AG09309 (cell line): Measurements from ENCODE around the gene SPATC1L.

Source experiments
- DNase-seq: peaks from one replicate; pipeline ENCODE4 v3.0.0-alpha.2; 2010; ENCODE audit warnings: low read depth
- H3K4me3 ChIP-seq: 2 replicates; pipeline ENCODE4 v1.5.1; 2011; ENCODE audit warnings: mild to moderate bottlenecking, low read depth, low read length, moderate library complexity; ENCODE audit not compliant: control insufficient read depth
- CTCF ChIP-seq: IDR thresholded peaks from 2 replicates; pipeline ENCODE4 v1.5.1; 2011; ENCODE audit warnings: mild to moderate bottlenecking, low read depth, low read length, inconsistent platforms; ENCODE audit not compliant: insufficient read depth, control insufficient read depth; ENCODE audit errors: missing control alignments

SPATC1L gene

DNA sequence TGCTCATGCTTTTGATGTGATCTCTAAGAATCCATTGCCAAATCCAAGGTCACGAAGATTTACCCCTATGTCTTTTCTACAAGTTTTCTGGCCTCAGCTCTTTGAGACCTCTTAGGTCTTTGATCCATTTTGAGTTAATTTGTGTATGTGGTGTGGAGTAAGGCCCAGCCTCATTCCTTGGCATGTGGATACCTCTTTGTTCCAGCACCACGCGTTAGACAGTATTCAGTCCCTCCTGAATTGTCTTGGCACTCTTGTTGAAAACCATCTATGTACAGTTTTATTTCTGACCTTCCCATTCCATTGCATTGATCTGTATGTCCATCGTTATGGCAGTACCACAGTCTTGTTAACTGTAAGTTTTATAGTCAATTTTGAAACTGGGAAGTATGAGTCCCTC is 20.9 kb downstream of the SPATC1L start:
- H3K4me3 ChIP-seq = no peak overlapping the region
- no peak for DNase-seq
- no peak for TF ChIP-seq CTCF

- no peak for TF ChIP-seq CTCF
Observed at GRCh38 chr21:46161633-46162592, 22.3 kb downstream of the SPATC1L start.

DNA sequence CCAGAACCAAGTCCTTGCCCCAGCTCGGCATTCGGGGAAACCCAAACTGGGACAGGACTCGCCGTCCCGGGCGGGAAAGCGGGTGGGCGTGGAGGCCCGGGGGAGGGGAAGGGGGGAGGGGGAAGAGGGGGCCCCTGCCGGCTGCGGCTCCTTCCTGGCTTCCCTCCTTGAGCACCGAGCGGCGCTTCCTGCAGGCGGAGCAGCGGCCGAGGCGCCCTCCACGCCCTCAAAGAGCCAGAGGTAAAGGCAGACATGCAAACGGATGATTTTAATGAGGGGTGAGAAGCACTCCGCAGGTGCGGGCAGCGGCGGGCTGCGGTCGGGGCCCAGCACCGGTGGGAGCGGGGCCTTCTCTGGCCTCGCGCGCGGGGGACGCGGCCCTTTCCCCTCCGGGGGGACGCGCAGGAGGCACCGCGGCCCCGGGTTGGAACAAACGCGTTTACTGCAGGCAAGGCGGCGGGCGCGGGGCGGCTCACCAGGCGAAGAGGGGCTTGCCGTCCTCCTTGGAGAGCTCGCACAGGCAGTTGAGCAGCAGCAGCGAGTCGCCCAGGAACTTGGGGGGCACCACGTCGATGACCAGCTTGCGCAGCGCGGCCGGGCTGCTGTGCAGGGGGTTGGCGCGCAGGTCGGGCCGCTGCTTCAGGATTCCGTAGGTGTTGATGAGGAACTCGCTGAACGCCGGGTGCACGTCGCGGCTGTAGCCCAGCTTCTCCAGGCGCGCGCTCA is 23.2 kb downstream of the SPATC1L start:
- no peak for TF ChIP-seq CTCF
- H3K4me3 ChIP-seq = no peak overlapping the region
- DNase-seq = no peak

More at GRCh38 chr21:46161633-46162592, 22.3 kb downstream of the SPATC1L start:
- no peak overlapping the region for H3K4me3 ChIP-seq
- DNase-seq = no peak

DNA sequence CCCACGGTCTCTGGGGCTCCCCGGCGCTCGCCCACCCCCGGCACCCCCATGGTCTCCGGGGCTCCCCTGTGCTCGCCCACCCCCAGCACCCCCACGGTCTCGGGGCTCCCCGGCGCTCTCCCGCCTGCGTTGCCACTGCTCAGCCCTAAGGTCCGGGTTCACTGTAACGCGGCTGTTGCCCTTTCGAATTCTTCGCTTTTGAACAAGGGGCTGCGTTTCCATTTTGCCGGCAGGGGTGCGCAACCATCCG is 23.7 kb downstream of the SPATC1L start:
- no peak for DNase-seq
- TF ChIP-seq CTCF = no peak
- H3K4me3 ChIP-seq = no peak overlapping the region

- no peak overlapping the region for H3K4me3 ChIP-seq
- no peak for DNase-seq
- no peak for TF ChIP-seq CTCF
Observed at GRCh38 chr21:46159841-46160656, 24.2 kb downstream of the SPATC1L start.

GRCh38 chr21:46159390-46159789 is 24.9 kb downstream of the SPATC1L start:
- DNase-seq = no peak
- no peak for TF ChIP-seq CTCF
- H3K4me3 ChIP-seq = no peak overlapping the region
